ENCODE measurements around the gene TAGAP. TPM values are rescaled to one million over a fixed set of nuclear protein-coding genes. Genes with fewer than 3 reads are reported as not detected.

TAGAP gene
- total RNA-seq, 1 experiment from 2014 or later: 0.13 TPM

DNA sequence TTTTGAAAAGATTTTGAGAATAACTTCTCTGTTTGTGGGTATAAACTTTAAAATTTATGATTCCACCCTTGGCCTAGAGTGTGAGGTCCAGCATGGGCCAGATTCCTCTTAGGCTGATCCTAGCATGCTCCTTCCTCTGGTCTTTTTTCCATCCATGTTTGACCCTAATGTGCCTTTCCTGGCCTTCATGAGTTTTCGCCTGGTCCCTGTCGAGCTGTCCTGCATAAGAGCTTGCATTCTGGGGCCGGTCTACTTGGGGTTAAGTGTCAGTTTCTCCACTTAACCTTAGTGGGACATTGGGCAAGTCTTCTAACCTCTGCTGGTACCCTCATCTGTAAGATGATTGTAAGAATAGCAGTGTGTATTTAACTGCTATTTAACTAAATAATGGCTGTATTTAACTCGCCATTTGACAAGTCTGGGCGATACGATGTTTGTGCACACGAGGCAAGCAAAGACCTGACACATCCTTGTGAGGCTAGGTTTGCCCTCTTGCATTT, 40.7 kb upstream of the TAGAP start:
- Histone ChIP-seq H3K9me3 (ENCODE audit: control insufficient read depth, insufficient read depth, low read depth, low read length) (no peaks in the 10 kb centered on the region), H3K4me3 (ENCODE audit: low read depth in 2 of 2, low read length in 2 of 2) (no peak overlapping the region), H3K27ac (ENCODE audit: low read length) (no peak overlapping the region), H3K27me3 (ENCODE audit: control insufficient read depth, insufficient read depth, low read length) (peaks cover 11% of the 10 kb centered on the region; the same call in 1 of the 2 replicates), H3K4me1 (ENCODE audit: control insufficient read depth, insufficient read depth, low read length) (no peaks in the 10 kb centered on the region), H3K36me3 (ENCODE audit: control insufficient read depth, insufficient read depth, low read length) (no peaks in the 10 kb centered on the region)
- TF ChIP-seq, protein P1, sequence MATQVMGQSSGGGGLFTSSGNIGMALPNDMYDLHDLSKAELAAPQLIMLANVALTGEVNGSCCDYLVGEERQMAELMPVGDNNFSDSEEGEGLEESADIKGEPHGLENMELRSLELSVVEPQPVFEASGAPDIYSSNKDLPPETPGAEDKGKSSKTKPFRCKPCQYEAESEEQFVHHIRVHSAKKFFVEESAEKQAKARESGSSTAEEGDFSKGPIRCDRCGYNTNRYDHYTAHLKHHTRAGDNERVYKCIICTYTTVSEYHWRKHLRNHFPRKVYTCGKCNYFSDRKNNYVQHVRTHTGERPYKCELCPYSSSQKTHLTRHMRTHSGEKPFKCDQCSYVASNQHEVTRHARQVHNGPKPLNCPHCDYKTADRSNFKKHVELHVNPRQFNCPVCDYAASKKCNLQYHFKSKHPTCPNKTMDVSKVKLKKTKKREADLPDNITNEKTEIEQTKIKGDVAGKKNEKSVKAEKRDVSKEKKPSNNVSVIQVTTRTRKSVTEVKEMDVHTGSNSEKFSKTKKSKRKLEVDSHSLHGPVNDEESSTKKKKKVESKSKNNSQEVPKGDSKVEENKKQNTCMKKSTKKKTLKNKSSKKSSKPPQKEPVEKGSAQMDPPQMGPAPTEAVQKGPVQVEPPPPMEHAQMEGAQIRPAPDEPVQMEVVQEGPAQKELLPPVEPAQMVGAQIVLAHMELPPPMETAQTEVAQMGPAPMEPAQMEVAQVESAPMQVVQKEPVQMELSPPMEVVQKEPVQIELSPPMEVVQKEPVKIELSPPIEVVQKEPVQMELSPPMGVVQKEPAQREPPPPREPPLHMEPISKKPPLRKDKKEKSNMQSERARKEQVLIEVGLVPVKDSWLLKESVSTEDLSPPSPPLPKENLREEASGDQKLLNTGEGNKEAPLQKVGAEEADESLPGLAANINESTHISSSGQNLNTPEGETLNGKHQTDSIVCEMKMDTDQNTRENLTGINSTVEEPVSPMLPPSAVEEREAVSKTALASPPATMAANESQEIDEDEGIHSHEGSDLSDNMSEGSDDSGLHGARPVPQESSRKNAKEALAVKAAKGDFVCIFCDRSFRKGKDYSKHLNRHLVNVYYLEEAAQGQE (IDR thresholded peaks at IDR 0.05; ENCODE audit: insufficient read depth in 1 of 2, low read depth in 2 of 2, low read length in 1 of 2): no peak
- TF ChIP-seq, protein P2, sequence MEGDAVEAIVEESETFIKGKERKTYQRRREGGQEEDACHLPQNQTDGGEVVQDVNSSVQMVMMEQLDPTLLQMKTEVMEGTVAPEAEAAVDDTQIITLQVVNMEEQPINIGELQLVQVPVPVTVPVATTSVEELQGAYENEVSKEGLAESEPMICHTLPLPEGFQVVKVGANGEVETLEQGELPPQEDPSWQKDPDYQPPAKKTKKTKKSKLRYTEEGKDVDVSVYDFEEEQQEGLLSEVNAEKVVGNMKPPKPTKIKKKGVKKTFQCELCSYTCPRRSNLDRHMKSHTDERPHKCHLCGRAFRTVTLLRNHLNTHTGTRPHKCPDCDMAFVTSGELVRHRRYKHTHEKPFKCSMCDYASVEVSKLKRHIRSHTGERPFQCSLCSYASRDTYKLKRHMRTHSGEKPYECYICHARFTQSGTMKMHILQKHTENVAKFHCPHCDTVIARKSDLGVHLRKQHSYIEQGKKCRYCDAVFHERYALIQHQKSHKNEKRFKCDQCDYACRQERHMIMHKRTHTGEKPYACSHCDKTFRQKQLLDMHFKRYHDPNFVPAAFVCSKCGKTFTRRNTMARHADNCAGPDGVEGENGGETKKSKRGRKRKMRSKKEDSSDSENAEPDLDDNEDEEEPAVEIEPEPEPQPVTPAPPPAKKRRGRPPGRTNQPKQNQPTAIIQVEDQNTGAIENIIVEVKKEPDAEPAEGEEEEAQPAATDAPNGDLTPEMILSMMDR (IDR thresholded peaks at IDR 0.05): no peak
- TF ChIP-seq POLR2AphosphoS5 (IDR thresholded peaks at IDR 0.05; ENCODE audit: low read depth, low read length) (no peak), SIN3A (IDR thresholded peaks at IDR 0.05; ENCODE audit: borderline replicate concordance, insufficient read depth, low read depth, low read length) (no peak), TCF7L2 (IDR thresholded peaks at IDR 0.05; ENCODE audit: low read depth, low read length) (no peak)
- POLR2A ChIA-PET: no interaction called here
- intact Hi-C loops (cut with micrococcal nuclease; ENCODE audit: unreplicated experiment) (loop anchor here (5.0 kb wide), 1 partner anchor 423 kb away; no protein-coding TSS in a partner anchor), in situ Hi-C loops (cut with HindIII; ENCODE audit: low pct_unique_long_range_greater_than_20kb, low sequenced_read_pairs) (no loop called here)
- BruUV-seq (replicated peaks): no TSS peak
- ATAC-seq: no peak
- no peak for DNase-seq (ENCODE audit: low read depth, low spot score)
- CTCF ChIA-PET: no interaction called here

DNA sequence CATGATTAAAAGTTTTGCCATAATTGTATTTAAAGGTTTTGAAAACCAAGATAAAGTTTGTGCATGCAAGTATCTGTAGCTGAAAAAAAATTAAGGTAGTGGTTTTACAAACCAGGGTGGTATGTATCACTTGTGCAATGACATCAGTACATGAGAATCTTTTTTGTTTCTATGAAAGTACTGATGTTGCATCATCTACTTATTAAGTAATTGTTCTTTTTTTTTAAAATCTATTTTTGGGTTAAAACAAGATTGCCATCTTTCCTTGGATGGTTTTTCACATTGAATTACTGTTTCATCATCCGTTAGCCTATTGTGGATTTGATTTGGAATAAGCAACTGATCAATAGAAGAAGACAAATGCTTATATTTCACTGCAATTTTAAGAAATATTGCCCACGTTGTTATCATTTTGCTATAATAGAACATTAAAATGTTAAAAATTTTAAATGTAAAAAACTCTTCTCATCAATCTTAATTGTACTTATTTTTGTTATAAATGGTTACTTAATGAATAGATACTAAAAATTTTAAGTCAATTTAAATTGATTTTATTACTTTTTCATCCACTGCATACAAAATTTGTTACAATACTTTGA, 39.8 kb upstream of the TAGAP start:
- Histone ChIP-seq H3K9me3 (ENCODE audit: control insufficient read depth, insufficient read depth, low read depth, low read length) (no peaks in the 10 kb centered on the region), H3K4me3 (ENCODE audit: low read depth in 2 of 2, low read length in 2 of 2) (no peak overlapping the region), H3K27ac (ENCODE audit: low read length) (no peak overlapping the region), H3K27me3 (ENCODE audit: control insufficient read depth, insufficient read depth, low read length) (peaks cover 12% of the 10 kb centered on the region), H3K36me3 (ENCODE audit: control insufficient read depth, insufficient read depth, low read length) (no peaks in the 10 kb centered on the region), H3K4me1 (ENCODE audit: control insufficient read depth, insufficient read depth, low read length) (no peaks in the 10 kb centered on the region)
- DNase-seq (ENCODE audit: low read depth, low spot score) (no peak), ATAC-seq (no peak)
- TF ChIP-seq, protein P1 (IDR thresholded peaks at IDR 0.05; ENCODE audit: insufficient read depth in 1 of 2, low read depth in 2 of 2, low read length in 1 of 2): no peak
- no peak for TF ChIP-seq POLR2AphosphoS5 (IDR thresholded peaks at IDR 0.05; ENCODE audit: low read depth, low read length)
- TF ChIP-seq, protein P2 (IDR thresholded peaks at IDR 0.05): no peak
- no peak for TF ChIP-seq SIN3A (IDR thresholded peaks at IDR 0.05; ENCODE audit: borderline replicate concordance, insufficient read depth, low read depth, low read length)
- no peak for TF ChIP-seq TCF7L2 (IDR thresholded peaks at IDR 0.05; ENCODE audit: low read depth, low read length)
- no TSS peak for BruUV-seq (replicated peaks)
- intact Hi-C loops (cut with micrococcal nuclease; ENCODE audit: unreplicated experiment) (loop anchor here (5.0 kb wide), 1 partner anchor 422 kb away; no protein-coding TSS in a partner anchor), in situ Hi-C loops (cut with HindIII; ENCODE audit: low pct_unique_long_range_greater_than_20kb, low sequenced_read_pairs) (no loop called here)
- CTCF ChIA-PET: no interaction called here
- POLR2A ChIA-PET: no interaction called here
